Stimulated activated memory B cell treated with anti-CD40 and anti-IgM and Interleukin-4, amounts not matched to agents 10 μg/mL and 1 μg/mL and 100 μg/mL, for 72 hours (primary cell): ENCODE data around the gene AIDA.

Experiments used
- ATAC-seq: fragments of 150-1000 bp; cut with Tn5 transposase; 2 replicates; pipeline ENCODE4 v1.10.0; 2021
- H3K27ac Mint-ChIP-seq: one replicate; pipeline ENCODE4 v1.8.0; 2022; ENCODE audit warnings: mild to moderate bottlenecking, mixed read lengths
- H3K27me3 Mint-ChIP-seq: one replicate; pipeline ENCODE4 v1.8.0; 2022; ENCODE audit warnings: mixed read lengths
- H3K36me3 Mint-ChIP-seq: one replicate; pipeline ENCODE4 v1.8.0; 2022; ENCODE audit warnings: mixed read lengths
- H3K4me1 Mint-ChIP-seq: one replicate; pipeline ENCODE4 v1.8.0; 2022; ENCODE audit warnings: mixed read lengths
- H3K4me3 Mint-ChIP-seq: one replicate; pipeline ENCODE4 v1.8.0; 2022; ENCODE audit warnings: mild to moderate bottlenecking, moderate library complexity, mixed read lengths
- H3K9me3 Mint-ChIP-seq: one replicate; pipeline ENCODE4 v1.8.0; 2022; ENCODE audit warnings: mixed read lengths

Gene AIDA

DNA sequence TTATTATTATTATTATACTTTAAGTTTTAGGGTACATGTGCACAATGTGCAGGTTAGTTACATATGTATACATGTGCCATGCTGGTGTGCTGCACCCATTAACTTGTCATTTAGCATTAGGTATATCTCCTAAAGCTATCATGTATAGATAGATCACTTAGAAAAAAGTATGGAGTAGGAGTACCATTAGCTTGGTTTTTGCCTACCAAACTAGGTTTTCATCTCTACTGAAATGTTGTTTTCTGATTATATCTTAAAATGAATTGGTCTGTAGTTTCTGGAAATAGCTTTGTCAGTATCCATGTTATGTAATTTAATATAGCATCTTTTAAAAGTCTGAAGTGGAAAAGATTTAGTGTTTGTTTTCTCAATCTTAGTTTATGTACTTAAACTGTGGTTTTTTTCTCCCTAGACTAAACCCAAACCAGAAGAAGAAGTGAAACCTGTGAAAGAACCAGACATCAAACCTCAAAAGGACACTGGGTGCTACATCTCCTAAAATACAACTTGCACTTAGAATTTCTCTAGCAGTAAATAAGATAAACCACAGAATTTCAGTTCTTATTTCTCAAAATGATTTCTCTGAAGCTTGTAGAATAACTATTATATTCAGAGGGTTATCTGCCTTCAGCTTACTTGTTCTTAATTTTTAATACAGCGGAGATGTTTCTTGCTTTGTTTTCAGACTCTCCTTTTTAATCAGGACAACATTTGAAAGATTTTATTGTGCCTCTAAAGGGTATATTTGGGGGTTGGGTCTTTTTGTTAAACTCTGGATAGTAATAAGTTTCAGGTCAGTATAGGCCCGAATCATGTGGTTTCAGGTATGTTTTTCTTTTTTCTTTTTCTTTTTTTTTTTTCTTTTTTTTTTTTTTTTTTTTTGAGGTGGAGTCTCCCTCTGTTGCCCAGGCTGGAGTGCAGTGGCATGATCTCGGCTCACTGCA, 20.2 kb upstream of the AIDA start:
- Mint-ChIP-seq H3K27ac (peak overlapping the region; percentile 69), H3K4me3 (peak overlapping the region; percentile 66), H3K36me3 (peaks cover 46% of the 10 kb centered on the region), H3K4me1 (peaks cover 57% of the 10 kb centered on the region), H3K9me3 (no peaks in the 10 kb centered on the region), H3K27me3 (no peaks in the 10 kb centered on the region)
- peak; percentile 96 for ATAC-seq

DNA sequence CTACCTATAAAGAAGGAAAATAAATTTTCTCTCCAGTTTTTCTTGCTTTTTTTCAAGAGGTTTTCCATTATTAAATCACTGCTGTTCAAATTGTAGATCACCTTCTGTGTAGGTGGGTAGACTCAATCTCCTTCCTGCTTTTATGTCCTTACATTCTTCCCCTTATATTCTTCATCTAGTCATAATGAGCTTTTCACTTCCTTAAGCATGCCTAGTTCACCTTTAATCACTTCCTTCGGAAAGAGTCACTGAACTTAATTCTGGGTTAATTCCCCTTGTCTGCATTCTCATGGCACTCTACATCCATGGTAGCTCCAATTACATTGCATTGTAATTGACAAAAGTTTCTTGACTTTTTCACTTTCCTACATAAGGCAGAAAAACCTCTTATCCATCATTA, 18.6 kb upstream of the AIDA start:
- H3K4me1 Mint-ChIP-seq, result peaks cover 57% of the 10 kb centered on the region
- ATAC-seq, result peak; percentile 60
- H3K36me3 Mint-ChIP-seq, result peaks cover 53% of the 10 kb centered on the region
- peak overlapping the region; percentile 69 for H3K27ac Mint-ChIP-seq
- H3K27me3 Mint-ChIP-seq, result no peaks in the 10 kb centered on the region
- peak overlapping the region; percentile 51 for H3K4me3 Mint-ChIP-seq
- H3K9me3 Mint-ChIP-seq, result no peaks in the 10 kb centered on the region

DNA sequence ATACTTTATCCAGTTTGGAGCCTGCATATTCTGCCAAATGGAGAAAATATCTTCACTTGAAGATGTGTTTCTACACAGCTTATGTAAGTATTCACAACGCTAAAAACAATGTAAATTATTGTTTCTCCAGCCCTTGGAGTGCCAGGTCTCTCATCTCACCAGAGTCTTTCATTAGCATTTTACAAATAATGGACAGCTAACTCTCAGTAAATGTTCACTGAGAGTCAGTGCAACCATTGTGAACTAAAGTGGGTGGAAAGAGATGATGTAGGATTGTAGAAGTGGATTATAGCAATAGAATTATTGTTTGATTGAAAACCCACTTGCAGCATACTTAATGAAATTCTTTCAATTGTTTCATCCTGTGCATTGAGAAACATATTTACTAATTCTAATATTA, 16.5 kb upstream of the AIDA start:
- H3K27ac Mint-ChIP-seq, result peak overlapping the region; percentile 68
- peaks cover 63% of the 10 kb centered on the region for H3K36me3 Mint-ChIP-seq
- H3K4me3 Mint-ChIP-seq, result no peak overlapping the region
- ATAC-seq, result no peak
- H3K4me1 Mint-ChIP-seq, result peaks cover 52% of the 10 kb centered on the region
- H3K27me3 Mint-ChIP-seq, result no peaks in the 10 kb centered on the region
- H3K9me3 Mint-ChIP-seq, result no peaks in the 10 kb centered on the region

- H3K4me1 Mint-ChIP-seq, result peaks cover 25% of the 10 kb centered on the region
- H3K27me3 Mint-ChIP-seq, result no peaks in the 10 kb centered on the region
- H3K9me3 Mint-ChIP-seq, result no peaks in the 10 kb centered on the region
- no peak overlapping the region for H3K27ac Mint-ChIP-seq
- peaks cover 33% of the 10 kb centered on the region for H3K36me3 Mint-ChIP-seq
- no peak overlapping the region for H3K4me3 Mint-ChIP-seq
- no peak for ATAC-seq
Observed at GRCh38 chr1:222716393-222716792, 4.1 kb upstream of the AIDA start.

GRCh38 chr1:222713091-222713961, 1.0 kb upstream of the AIDA start:
- Mint-ChIP-seq H3K4me3 (peak overlapping the region; percentile 94), H3K27me3 (no peaks in the 10 kb centered on the region), H3K27ac (peak overlapping the region; percentile 99), H3K4me1 (peaks cover 52% of the 10 kb centered on the region), H3K9me3 (no peaks in the 10 kb centered on the region), H3K36me3 (peaks cover 33% of the 10 kb centered on the region)
- peak; percentile 88 for ATAC-seq

DNA sequence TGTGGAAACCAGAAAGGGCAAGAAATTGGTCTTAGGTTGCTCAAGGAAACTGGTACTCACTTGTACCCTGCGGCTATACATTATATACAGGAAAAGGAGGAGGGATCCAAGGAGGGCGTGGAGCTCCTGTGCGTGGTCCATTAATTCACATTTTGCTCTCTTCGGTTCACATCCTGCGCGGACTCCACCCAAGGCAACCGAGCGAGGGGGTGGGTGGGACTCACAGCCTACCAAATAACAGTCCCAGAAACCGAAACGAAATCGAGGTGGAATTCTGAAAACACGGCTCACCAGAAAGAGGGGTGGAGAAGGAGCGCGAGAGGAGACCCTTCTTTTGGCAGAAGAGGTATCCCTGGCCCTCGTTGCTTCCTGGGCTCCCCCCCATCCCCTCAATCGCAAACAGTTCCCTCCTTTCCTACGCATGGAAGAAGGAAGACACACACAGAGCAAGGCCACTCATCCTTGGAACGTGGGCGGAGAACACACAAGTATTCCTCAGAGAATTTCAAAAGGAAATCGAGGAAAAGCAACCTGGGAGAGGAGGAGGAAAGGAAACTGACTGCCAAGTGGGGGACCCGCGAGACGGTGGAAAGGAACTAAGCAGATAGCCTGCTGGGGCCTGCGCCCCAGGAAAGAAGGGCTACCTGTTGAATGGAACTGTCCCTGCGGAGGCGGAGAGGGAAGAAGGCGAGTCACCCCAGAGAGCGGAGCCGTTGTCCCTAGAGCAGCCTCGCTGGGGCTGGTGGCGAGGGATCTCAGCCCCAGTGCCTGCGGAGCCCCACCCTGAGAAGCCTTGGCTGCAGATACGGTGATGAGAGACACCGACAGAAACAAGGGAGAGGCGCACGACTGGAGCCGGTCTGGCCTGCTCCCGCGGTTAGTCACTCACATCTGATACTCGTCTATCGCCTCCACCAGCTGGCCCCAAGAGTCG, 705 bp downstream of the AIDA start:
- Mint-ChIP-seq H3K9me3 (no peaks in the 10 kb centered on the region), H3K4me3 (peak overlapping the region; percentile 94), H3K36me3 (peaks cover 24% of the 10 kb centered on the region), H3K27me3 (no peaks in the 10 kb centered on the region), H3K4me1 (peaks cover 47% of the 10 kb centered on the region), H3K27ac (peak overlapping the region; percentile 99)
- peak; percentile 43 for ATAC-seq

GRCh38 chr1:222709700-222710153, 2.6 kb downstream of the AIDA start:
- H3K27me3 Mint-ChIP-seq, result no peaks in the 10 kb centered on the region
- peaks cover 57% of the 10 kb centered on the region for H3K4me1 Mint-ChIP-seq
- peak overlapping the region; percentile 45 for H3K27ac Mint-ChIP-seq
- no peak overlapping the region for H3K4me3 Mint-ChIP-seq
- ATAC-seq, result no peak
- no peaks in the 10 kb centered on the region for H3K9me3 Mint-ChIP-seq
- H3K36me3 Mint-ChIP-seq, result peaks cover 19% of the 10 kb centered on the region

DNA sequence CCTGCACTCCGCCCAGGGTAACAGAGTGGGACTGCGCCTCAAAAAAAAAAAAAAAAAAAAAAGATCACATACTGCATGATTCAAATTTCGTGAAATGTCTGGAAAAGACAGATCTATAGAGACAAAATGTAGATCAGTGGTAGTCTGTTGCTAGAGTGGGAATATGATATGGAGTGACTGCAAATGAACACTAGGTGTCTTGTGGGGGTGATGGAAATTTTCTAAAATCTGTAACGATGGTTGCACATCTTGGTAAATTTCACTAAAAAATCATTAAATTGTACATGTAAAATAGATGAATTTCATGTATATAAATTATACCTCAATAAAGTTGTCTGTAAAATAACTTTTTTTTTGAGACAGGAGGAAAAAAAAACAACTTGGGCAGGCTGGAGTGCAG, 5.5 kb downstream of the AIDA start:
- no peak overlapping the region for H3K27ac Mint-ChIP-seq
- peaks cover 3% of the 10 kb centered on the region for H3K9me3 Mint-ChIP-seq
- H3K4me3 Mint-ChIP-seq, result no peak overlapping the region
- no peaks in the 10 kb centered on the region for H3K27me3 Mint-ChIP-seq
- ATAC-seq, result no peak
- peaks cover 38% of the 10 kb centered on the region for H3K36me3 Mint-ChIP-seq
- peaks cover 57% of the 10 kb centered on the region for H3K4me1 Mint-ChIP-seq

GRCh38 chr1:222704260-222704659, 8.0 kb downstream of the AIDA start:
- H3K4me1 Mint-ChIP-seq, result peaks cover 37% of the 10 kb centered on the region
- no peak overlapping the region for H3K4me3 Mint-ChIP-seq
- H3K27me3 Mint-ChIP-seq, result no peaks in the 10 kb centered on the region
- ATAC-seq, result no peak
- peaks cover 26% of the 10 kb centered on the region for H3K36me3 Mint-ChIP-seq
- peak overlapping the region; percentile 37 for H3K27ac Mint-ChIP-seq
- H3K9me3 Mint-ChIP-seq, result peaks cover 3% of the 10 kb centered on the region

DNA sequence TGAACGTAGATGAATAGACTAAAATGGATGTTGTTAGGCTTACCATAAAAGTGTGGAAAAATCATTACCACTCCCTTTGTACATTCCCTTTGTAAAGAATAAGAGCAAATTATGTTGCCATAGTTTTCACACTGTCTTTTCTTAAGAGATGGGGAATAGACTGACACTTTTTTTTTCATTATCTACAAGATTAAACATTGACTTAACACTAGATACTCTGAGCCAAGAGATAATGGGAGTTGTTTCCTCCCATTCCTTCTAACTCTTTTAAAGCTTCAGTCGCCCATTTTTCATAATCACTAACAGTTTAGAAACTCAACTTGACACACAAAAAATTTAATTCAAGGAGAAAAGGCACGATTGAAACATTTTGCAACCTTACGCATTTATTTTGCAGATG, 10.1 kb downstream of the AIDA start:
- Mint-ChIP-seq H3K4me1 (peaks cover 27% of the 10 kb centered on the region), H3K27ac (peak overlapping the region; percentile 33), H3K9me3 (peaks cover 3% of the 10 kb centered on the region), H3K36me3 (peaks cover 26% of the 10 kb centered on the region), H3K27me3 (no peaks in the 10 kb centered on the region), H3K4me3 (no peak overlapping the region)
- no peak for ATAC-seq

GRCh38 chr1:222697826-222698225, 14.5 kb downstream of the AIDA start:
- peaks cover 16% of the 10 kb centered on the region for H3K4me1 Mint-ChIP-seq
- no peaks in the 10 kb centered on the region for H3K9me3 Mint-ChIP-seq
- peaks cover 14% of the 10 kb centered on the region for H3K36me3 Mint-ChIP-seq
- H3K27me3 Mint-ChIP-seq, result no peaks in the 10 kb centered on the region
- H3K27ac Mint-ChIP-seq, result no peak overlapping the region
- ATAC-seq, result no peak
- no peak overlapping the region for H3K4me3 Mint-ChIP-seq

- H3K4me1 Mint-ChIP-seq, result peaks cover 22% of the 10 kb centered on the region
- no peak overlapping the region for H3K4me3 Mint-ChIP-seq
- H3K9me3 Mint-ChIP-seq, result no peaks in the 10 kb centered on the region
- no peak overlapping the region for H3K27ac Mint-ChIP-seq
- no peak for ATAC-seq
- no peaks in the 10 kb centered on the region for H3K27me3 Mint-ChIP-seq
- peaks cover 14% of the 10 kb centered on the region for H3K36me3 Mint-ChIP-seq
Observed at GRCh38 chr1:222697203-222697602, 15.1 kb downstream of the AIDA start.

GRCh38 chr1:222696741-222697140, 15.6 kb downstream of the AIDA start:
- no peak overlapping the region for H3K27ac Mint-ChIP-seq
- peaks cover 22% of the 10 kb centered on the region for H3K4me1 Mint-ChIP-seq
- no peaks in the 10 kb centered on the region for H3K9me3 Mint-ChIP-seq
- no peaks in the 10 kb centered on the region for H3K27me3 Mint-ChIP-seq
- H3K4me3 Mint-ChIP-seq, result no peak overlapping the region
- H3K36me3 Mint-ChIP-seq, result peaks cover 13% of the 10 kb centered on the region
- no peak for ATAC-seq

DNA sequence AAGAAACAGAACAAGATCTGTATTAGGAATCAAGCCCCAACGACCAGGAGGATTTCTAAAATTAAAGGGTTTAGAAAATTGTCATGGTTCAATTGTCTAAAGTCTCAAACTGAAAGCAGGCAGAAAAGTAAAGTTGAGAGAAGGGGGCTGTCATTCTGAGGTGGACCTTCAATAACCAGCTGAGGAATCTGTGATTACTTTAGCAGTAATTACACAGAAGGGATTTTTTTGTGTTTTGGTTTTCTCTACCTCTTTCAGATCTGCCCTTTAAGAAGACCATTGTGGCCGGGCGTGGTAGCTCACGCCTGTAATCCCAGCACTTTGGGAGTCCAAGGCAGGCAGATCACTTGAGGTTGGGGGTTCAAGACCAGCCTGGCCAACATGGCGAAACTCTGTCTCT, 17.4 kb downstream of the AIDA start:
- H3K27ac Mint-ChIP-seq, result peak overlapping the region; percentile 63
- H3K27me3 Mint-ChIP-seq, result no peaks in the 10 kb centered on the region
- H3K4me3 Mint-ChIP-seq, result no peak overlapping the region
- no peaks in the 10 kb centered on the region for H3K9me3 Mint-ChIP-seq
- no peak for ATAC-seq
- peaks cover 22% of the 10 kb centered on the region for H3K4me1 Mint-ChIP-seq
- H3K36me3 Mint-ChIP-seq, result peaks cover 13% of the 10 kb centered on the region
